OCI-M2 (cell line): ENCODE results near the gene ANKRD2.
A peak's percentile ranks its signal among the peaks of the same experiment; 100 is the strongest.
"Not testable (repeated sequence)": the region's sequence is repeated elsewhere in the genome, so short reads cannot be mapped to it uniquely, and the experiment has no call there.

Experiments used
- DNase-seq: peaks from one replicate; lab custom pipeline; 2025; ENCODE audit not compliant: unreplicated experiment; lab: John Stamatoyannopoulos, UW

Gene ANKRD2

GRCh38 chr10:97572214-97572989 lies at the start of gene ANKRD2:
Gene ANKRD2 (plus strand): TSS chr10:97572779. CDS start chr10:97572789, 10 bp downstream.
- DNase-seq = peak; percentile 45

- no peak for DNase-seq
These were observed 49.6 kb upstream of the ANKRD2 start for GRCh38 chr10:97522937-97523336.

GRCh38 chr10:97525086-97525485 lies 47.5 kb upstream of the ANKRD2 start:
- DNase-seq = no peak

GRCh38 chr10:97525683-97526110 lies 46.9 kb upstream of the ANKRD2 start:
- no peak for DNase-seq

- DNase-seq = not testable (repeated sequence)
These were observed 43.7 kb upstream of the ANKRD2 start for GRCh38 chr10:97528876-97529275.

- no peak for DNase-seq
These were observed 42.7 kb upstream of the ANKRD2 start for GRCh38 chr10:97529685-97530465.

GRCh38 chr10:97531401-97531986 lies 41.1 kb upstream of the ANKRD2 start:
- no peak for DNase-seq

- DNase-seq = no peak
These were observed 39.5 kb upstream of the ANKRD2 start for GRCh38 chr10:97532935-97533671.

GRCh38 chr10:97533888-97534287 lies 38.7 kb upstream of the ANKRD2 start:
- DNase-seq = no peak

- no peak for DNase-seq
These were observed 37.7 kb upstream of the ANKRD2 start for GRCh38 chr10:97534746-97535367.

GRCh38 chr10:97537186-97537869 lies 35.3 kb upstream of the ANKRD2 start:
- DNase-seq = no peak

- DNase-seq = no peak
These were observed 34.2 kb upstream of the ANKRD2 start for GRCh38 chr10:97538411-97538810.

- DNase-seq = no peak
These were observed 33.7 kb upstream of the ANKRD2 start for GRCh38 chr10:97538839-97539238.

GRCh38 chr10:97539523-97540200 lies 32.9 kb upstream of the ANKRD2 start:
- DNase-seq = no peak

- DNase-seq = no peak
These were observed 31.7 kb upstream of the ANKRD2 start for GRCh38 chr10:97540669-97541500.

- no peak for DNase-seq
These were observed 30.2 kb upstream of the ANKRD2 start for GRCh38 chr10:97542169-97543024.

GRCh38 chr10:97543025-97543546 lies 29.5 kb upstream of the ANKRD2 start:
- DNase-seq = peak; percentile 20
